Omental fat pad (tissue), 4 donors: ENCODE results near the gene AGBL4. TPM values are rescaled to one million over a fixed set of nuclear protein-coding genes. Genes with fewer than 3 reads are reported as not detected.

Experiments
- ATAC-seq: fragments of 150-250 bp; one replicate; pipeline ENCODE4 v1.9.1; 2016; ENCODE audit warnings: mild to moderate bottlenecking, moderate library complexity; ENCODE audit not compliant: low FRiP score
- DNase-seq: peaks from one replicate; pipeline ENCODE4 v3.0.0-alpha.2; 2019; ENCODE audit warnings: low spot score
- CTCF ChIP-seq, 3 donors: fragments of 450-650 bp; IDR thresholded peaks; one replicate each; pipeline ENCODE4 v1.5.1; 2016 to 2017; ENCODE audit warnings: antibody characterized with exemption in 3 of 3, mild to moderate bottlenecking in 3 of 3, moderate library complexity in 2 of 3
- total RNA-seq, 4 donors: library from RNA; depleted of rRNA; stranded (reverse); fragments of >200 nt; gene quantifications; one replicate each; pipeline ENCODE4 v1.1.0, GENCODE V29; 2016

AGBL4 gene
- total RNA-seq, 4 donors from 2014 or later = 0.31 to 1.1 (median 0.50) TPM

DNA sequence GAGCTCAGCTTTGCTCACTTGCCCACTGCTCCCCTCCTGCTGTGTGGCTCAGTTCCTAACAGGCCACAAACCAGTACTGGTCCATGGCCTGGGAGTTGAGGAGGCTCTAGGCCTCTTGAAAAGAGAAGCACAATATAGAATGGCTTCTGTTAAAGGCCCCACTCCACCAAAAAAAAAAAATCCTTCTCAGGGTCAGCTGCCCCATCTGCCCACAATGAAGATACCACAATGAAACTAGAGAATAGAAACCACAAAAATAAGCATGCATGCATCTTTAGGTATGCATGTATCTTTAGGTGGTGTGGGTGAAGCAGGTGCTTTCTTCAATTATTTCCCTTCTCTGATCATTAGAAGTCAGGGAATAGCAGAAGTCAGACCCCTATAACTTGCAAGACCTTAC is 626.7 kb downstream of the AGBL4 start:
- ATAC-seq (no peak), DNase-seq (no peak)
- no peak for TF ChIP-seq CTCF (IDR thresholded peaks at IDR 0.05)

- DNase-seq = no peak
- no peak for TF ChIP-seq CTCF (IDR thresholded peaks at IDR 0.05)
- no peak for ATAC-seq
Observed at GRCh38 chr1:49394200-49394599, 629.6 kb downstream of the AGBL4 start.

GRCh38 chr1:49389699-49390098 is 634.1 kb downstream of the AGBL4 start:
- ATAC-seq (no peak), DNase-seq (no peak)
- no peak for TF ChIP-seq CTCF (IDR thresholded peaks at IDR 0.05)

- DNase-seq (no peak), ATAC-seq (no peak)
- no peak for TF ChIP-seq CTCF (IDR thresholded peaks at IDR 0.05)
Observed at GRCh38 chr1:49364676-49365075, 659.1 kb downstream of the AGBL4 start.

DNA sequence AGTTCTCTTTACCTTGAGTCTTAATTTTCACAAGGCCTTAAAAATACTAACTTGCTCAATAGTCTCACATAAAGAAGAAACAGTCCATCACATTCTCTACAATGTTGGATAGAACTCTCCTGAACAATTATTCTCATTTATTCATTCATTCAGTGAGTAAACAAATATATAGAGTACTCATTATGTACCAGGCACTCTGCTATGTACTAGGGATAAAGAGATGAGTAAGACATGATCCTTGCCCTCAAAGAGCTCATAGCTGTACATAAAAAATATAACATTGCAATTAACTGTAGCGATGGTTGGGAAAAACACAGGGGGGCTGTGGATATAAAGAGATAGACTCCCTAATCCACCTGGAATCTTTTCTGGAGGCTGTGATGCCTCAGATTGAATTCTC is 660.1 kb downstream of the AGBL4 start:
- ATAC-seq (no peak), DNase-seq (no peak)
- no peak for TF ChIP-seq CTCF (IDR thresholded peaks at IDR 0.05)

DNA sequence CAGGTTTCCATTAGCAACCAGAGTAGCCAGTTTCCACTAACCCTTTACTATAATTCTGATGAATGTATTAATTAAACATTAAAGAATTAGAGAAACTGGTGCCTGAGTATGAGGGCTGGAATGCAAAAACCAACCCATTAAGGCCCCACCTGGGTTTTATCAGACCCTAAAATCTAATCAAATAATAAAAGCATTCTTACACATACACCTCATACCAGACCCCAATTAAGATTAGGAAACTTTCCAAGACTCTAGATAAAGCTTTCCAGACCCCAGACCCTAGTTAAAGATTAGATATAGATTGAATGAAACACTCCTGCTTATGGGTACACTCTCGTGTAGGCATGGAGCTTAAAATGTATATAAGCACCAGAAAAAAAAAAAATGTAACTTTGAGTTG is 665.7 kb downstream of the AGBL4 start:
- TF ChIP-seq CTCF (IDR thresholded peaks at IDR 0.05) = no peak
- DNase-seq = no peak
- no peak for ATAC-seq

- no peak for TF ChIP-seq CTCF (IDR thresholded peaks at IDR 0.05)
- no peak for ATAC-seq
- no peak for DNase-seq
Observed at GRCh38 chr1:49356594-49356993, 667.2 kb downstream of the AGBL4 start.
